ENCODE data around the gene BRD4.

BRD4 gene

GRCh38 chr19:15265214-15265849, 67.0 kb downstream of the BRD4 start:
- no peak for DNase-seq (ENCODE audit: low spot score)

- no peak for DNase-seq (ENCODE audit: low spot score)
Observed at GRCh38 chr19:15264933-15265206, 67.5 kb downstream of the BRD4 start.

- peak; percentile 58 for DNase-seq (ENCODE audit: low spot score)
Observed at GRCh38 chr19:15264061-15264932, 68.0 kb downstream of the BRD4 start.

GRCh38 chr19:15263361-15263985, 68.9 kb downstream of the BRD4 start:
- no peak for DNase-seq (ENCODE audit: low spot score)

GRCh38 chr19:15262011-15262410, 70.3 kb downstream of the BRD4 start:
- DNase-seq (ENCODE audit: low spot score), result no peak

- DNase-seq (ENCODE audit: low spot score), result no peak
Observed at GRCh38 chr19:15260939-15261338, 71.4 kb downstream of the BRD4 start.

- DNase-seq (ENCODE audit: low spot score), result no peak
Observed at GRCh38 chr19:15259907-15260306, 72.4 kb downstream of the BRD4 start.

- DNase-seq (ENCODE audit: low spot score), result no peak
Observed at GRCh38 chr19:15257782-15258181, 74.6 kb downstream of the BRD4 start.

- no peak for DNase-seq (ENCODE audit: low spot score)
Observed at GRCh38 chr19:15256708-15257331, 75.5 kb downstream of the BRD4 start.

GRCh38 chr19:15255359-15255990, 76.9 kb downstream of the BRD4 start:
- DNase-seq (ENCODE audit: low spot score), result no peak

GRCh38 chr19:15254547-15254946, 77.8 kb downstream of the BRD4 start:
- DNase-seq (ENCODE audit: low spot score), result no peak

GRCh38 chr19:15253513-15253912, 78.8 kb downstream of the BRD4 start:
- no peak for DNase-seq (ENCODE audit: low spot score)

GRCh38 chr19:15253061-15253460, 79.3 kb downstream of the BRD4 start:
- DNase-seq (ENCODE audit: low spot score), result no peak

GRCh38 chr19:15252398-15253018, 79.8 kb downstream of the BRD4 start:
- no peak for DNase-seq (ENCODE audit: low spot score)

- no peak for DNase-seq (ENCODE audit: low spot score)
Observed at GRCh38 chr19:15251749-15252397, 80.5 kb downstream of the BRD4 start.

GRCh38 chr19:15251010-15251748, 81.2 kb downstream of the BRD4 start:
- no peak for DNase-seq (ENCODE audit: low spot score)

- DNase-seq (ENCODE audit: low spot score), result no peak
Observed at GRCh38 chr19:15250640-15250993, 81.7 kb downstream of the BRD4 start.

- DNase-seq (ENCODE audit: low spot score), result no peak
Observed at GRCh38 chr19:15249972-15250639, 82.2 kb downstream of the BRD4 start.

GRCh38 chr19:15249528-15249874, 82.8 kb downstream of the BRD4 start:
- no peak for DNase-seq (ENCODE audit: low spot score)
